DMS79 treated with DMSO at 0.1 percent for 48 hours (cell line): ENCODE measurements around the gene GPD2.

Source experiments
- DNase-seq: peaks from one replicate; lab custom pipeline; 2025; lab: John Stamatoyannopoulos, UW

The GPD2 gene

GRCh38 chr2:156436497-156437085 is 412 bp downstream of the GPD2 start:
- peak; percentile 79 for DNase-seq

DNA sequence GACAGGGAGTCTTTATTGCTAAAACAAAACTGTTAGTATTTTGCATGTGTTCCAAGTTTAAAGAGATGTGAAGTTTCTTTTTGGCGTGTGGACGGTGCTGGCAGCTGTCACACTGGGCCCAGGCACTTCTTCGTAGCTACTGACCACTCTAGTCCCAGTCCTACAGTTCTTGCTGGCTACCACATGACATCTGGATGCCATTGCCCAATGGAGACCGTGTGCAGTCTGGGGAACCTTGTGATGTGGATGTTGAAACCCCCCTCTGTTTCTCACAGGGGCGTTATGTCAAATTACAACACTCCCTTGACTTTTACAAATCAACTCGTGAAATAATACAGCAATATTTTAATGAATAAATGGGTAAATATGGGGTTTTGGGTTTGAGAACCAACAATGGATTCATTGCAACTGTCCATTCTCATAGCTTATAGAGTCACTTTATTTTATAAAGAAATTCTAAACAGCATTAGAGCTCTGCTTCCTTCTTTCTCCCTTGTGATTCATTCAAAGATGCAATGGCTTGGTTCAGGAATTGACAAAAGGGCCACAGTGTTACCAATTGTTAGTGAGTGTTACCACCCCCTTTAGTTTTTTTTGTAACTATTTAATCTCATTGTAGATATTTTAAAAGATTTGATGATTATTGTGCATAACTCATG is 1.2 kb downstream of the GPD2 start:
- DNase-seq, result no peak

GRCh38 chr2:156437931-156438410 is 1.8 kb downstream of the GPD2 start:
- no peak for DNase-seq

DNA sequence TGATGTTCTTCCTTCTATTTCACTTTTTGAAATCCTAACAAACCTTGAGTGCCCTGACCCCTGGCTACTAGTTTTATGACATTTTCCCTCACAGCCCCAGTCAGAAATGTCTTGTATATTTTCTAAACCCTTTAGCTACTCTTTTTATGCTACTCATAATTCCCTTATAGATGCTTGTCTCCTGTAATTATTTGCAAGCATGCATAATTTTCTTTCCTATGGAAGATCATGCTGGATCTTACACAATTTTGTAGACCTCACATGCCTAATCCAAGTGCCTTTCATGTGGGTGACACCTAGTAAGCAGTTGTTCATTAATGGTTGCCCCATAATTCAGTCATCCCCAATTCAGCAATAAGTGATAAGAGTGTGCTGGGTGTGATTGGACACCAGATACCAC is 6.9 kb downstream of the GPD2 start:
- DNase-seq, result no peak

DNA sequence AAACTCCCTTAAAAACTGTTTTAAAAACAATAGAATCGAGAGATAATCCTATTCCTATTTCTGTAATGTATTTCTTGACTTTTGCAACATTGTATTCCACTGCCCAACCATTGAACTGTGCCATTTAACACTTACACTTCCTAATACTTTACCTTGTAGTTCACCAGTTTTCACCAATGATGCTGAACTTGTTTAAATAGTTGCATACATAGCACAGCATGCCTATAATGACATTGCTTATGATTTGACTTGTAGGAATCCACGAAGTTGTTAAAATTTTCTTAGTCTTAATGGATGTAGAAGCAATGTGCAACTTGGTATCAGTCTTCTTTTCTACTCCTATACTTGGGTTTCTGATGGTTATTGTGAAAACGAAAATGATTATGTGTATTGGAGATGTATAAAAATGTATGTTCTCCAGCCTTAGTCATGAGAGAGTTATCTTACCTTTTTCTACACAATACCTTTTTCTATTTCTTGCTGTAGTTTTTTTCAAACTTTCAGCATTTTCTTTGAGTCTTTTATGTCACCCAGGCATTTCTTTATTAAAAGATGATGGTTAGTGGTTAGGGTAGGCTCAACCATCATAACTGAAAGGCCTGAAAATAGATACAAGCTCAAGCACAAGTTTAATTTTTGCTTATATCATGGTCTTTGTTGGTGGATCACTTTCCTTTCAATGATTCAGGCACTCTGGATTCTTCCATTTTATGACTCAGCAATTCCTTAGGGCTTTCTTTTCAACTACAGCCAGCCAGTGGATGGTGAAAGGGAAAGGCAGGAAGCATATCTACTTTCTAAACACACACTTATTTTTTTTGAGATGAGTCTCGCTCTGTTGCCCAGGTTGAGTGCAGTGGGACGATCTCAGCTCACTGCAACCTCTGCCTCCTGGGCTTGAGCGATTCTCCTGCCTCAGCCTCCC is 9.4 kb downstream of the GPD2 start:
- DNase-seq, result no peak

- DNase-seq, result no peak
These were observed 11.6 kb downstream of the GPD2 start for GRCh38 chr2:156447761-156448160.

- DNase-seq, result no peak
These were observed 12.6 kb downstream of the GPD2 start for GRCh38 chr2:156448766-156449165.

DNA sequence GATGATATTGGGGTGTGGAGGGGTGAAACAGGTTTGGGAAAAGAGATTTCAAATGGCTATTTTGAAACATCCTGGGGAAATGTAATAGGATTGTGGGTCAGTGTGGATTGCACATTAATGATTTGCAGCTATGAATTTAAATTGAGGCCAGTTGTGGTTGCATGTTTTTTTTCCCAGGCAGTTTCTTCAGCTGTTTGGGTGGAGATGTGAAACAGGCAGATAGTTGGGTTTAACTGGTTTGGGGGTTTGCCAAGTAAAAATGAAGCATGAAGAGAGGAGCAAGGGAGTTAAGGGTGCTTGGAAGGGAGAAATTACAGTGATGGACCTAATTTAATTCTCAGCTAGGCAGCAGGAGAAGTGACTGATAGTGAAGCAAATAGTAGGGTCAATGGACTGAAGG is 16.8 kb downstream of the GPD2 start:
- DNase-seq, result no peak

DNA sequence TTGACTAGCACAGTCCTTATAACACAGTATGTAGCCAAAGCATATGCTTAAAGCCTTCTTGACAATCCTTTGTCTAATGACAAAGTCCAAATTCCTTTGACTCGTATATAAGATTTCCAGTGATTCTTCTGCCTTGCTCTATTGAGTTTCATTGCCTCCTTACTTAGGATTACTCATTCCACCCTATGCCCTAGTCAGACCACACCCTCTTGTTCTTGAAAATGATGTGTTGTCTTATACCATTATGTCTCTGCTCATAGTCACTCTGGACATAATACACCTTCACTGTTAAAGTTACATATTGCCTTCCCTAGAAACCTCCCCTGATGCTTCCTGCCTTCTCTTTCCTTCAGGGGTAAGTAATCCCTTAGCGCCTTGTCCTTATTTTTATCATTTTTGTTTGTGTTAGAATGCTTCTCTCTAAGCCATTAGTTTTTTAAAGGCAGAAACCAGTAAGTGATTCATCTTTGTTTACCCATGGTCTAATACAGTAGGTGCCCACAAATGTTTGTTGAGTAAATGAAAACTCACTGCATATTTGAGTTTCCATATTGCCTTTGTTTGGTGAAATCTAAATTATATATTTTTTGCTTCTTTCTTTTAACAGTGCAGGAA is 19.3 kb downstream of the GPD2 start:
- peak; percentile 9 for DNase-seq

GRCh38 chr2:156456616-156457015 is 20.4 kb downstream of the GPD2 start:
- peak; percentile 82 for DNase-seq

DNA sequence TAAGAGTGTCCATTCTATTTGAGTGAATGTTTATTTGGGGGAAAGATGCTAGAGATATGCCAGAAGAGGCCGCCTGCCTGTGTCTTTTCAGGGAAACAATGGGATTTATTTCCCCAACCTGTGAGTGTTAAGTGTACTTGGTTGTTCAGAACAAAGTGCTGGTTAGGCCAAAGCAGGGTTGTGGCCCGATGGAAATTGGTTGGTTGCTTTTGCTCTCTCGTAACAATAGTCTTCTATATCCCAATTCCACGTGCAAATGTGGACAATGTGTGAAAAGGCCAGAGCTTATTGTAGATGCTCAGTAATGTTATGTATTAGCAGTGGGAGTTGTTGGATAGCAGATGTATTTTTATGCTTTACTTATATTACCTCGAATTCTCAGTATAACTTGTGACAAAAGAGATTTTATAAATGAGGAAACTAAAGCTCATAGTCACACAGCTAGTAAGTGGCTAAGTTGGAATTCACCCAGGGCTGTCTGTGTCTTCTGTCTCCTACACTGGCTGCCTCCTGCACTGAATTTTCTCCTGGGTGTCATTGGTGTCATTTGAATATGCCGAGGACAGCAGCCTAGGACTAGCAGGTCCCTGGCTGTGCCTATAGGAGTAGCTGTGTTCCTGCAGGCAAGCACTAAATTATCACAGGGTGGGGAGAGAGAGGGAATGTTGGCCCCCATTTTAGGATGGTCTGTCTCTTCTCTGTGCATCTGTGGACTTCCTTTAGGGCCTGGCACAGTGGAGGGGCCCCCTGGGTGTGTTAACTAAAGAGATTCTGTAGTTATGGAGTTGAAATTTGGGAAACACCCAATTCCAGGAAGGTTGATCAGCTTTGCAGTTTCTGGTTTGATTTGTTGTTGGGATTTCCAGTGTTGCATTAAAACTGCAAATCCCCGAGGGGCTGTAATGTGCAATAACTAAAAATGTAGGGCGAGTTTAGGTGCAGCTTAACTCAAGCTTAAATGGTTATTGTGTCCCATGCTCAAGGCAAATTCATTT is 21.6 kb downstream of the GPD2 start:
- peak; percentile 13 for DNase-seq

DNA sequence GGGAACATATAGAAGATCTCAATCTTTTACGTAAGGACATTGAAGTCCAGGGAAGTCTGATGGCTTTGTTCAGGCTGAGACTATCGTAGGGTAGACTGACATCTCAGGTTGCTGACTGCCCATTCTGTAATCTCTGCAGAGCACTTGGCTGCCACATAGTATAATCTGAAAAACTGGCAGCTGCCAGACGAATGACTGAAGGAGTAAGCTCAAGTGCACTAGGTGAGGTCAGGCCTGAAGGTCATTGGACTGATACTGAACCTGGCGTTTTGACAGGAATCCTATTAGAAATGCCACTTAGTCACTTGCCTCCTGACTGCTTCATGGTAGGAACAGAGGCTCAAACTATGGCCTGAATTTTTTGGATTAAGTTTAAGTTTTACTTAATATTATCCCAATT is 23.5 kb downstream of the GPD2 start:
- DNase-seq, result peak; percentile 77

GRCh38 chr2:156464106-156464505 is 27.9 kb downstream of the GPD2 start:
- DNase-seq, result no peak

GRCh38 chr2:156465573-156465972 is 29.4 kb downstream of the GPD2 start:
- no peak for DNase-seq

DNA sequence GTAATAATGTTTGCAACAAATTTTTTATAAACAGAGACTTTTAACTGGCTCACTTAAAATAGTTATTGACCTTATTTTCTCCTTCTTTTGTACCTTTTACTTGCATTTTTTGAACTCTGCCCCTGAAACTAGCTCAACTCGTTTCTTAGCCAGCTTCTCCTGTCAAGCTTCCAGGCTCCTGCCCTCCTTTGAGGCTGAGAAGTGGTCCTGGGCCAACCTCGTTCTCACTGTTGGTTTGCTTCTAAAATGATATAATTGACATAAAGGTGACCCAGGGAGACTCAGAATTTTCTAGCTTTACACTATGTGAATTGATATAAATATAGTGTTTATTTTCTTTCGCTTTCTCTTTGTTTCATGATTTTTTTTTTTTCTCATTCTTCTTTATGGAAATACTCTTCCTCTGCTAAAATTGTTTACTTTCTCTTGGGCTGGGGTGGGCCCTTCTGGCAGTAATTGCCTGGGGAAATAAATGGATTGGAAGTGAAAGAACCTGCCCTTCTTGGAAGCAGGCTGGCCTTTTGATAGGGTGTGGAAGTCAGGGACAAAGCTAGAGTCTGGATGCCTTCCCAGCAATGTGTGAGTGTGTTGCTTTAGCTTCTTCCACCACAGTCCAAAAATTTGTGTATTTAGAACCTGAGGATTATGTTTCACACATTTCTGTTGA is 30.7 kb downstream of the GPD2 start:
- DNase-seq, result peak; percentile 32

DNA sequence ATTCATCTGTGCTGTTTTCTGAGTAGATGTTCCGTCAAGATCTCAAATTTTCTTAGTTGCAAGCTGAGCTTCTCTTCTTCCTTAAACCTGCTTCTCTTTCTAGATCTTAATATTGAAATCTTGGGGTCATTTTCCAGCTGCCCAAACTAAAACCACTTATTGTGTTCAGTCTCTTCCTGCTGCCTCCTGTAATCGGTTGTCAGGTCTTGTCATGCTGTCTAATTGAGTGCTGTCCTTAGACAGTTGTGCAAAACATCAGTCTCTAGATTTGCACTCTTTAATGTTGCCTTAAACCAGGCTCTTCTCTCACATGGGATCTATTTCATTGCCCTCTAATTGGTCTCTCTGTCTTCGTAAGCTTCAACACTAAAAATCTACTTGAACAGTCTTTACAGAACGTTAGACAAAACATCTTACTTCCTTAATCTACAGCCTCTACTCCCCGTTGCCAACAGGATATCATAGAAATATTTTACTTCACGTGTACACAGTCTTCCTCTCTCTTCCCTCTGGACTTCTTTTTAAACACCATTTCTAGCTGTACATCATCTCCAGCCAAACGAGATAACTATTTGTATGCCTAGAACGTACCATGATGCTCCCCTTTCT is 34.9 kb downstream of the GPD2 start:
- DNase-seq, result no peak

DNA sequence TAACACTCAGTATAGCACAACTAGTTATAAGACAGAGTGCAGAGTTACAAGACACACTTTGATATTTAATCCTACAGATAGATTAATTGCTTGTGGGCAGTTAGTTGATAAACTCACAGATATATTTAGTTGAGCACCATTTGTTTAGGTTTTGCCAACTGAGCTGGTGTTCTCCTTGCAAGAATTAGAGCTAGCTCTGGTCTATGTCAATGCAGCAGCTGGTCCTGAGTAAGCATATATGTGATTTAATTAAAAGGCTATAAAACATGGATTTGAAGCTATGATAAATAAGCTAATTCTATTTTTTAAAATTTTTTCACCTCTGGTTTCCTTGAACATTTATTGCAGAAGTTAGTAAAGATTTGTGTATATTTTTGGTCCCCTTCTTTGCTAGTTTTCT is 35.6 kb downstream of the GPD2 start:
- no peak for DNase-seq

GRCh38 chr2:156472686-156473085 is 36.5 kb downstream of the GPD2 start:
- no peak for DNase-seq

DNA sequence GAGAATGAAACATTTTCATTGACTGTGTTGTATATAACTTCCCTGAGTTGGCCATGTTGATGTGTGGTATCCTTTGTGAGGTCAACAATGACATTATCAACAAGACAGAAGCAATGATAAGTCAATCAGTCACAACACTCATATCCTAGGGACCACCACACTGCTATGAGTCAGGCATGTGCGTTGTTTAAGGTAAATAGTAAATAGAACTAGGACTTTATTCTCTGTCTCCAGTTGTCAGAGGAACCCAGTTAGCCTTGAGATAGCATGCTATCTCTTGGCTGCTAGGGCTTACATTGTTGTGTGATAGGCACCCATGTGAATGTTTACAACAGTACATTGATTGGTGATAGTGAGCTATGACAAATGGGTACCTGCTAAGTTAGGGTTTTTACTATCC is 37.3 kb downstream of the GPD2 start:
- no peak for DNase-seq

GRCh38 chr2:156474401-156474800 is 38.2 kb downstream of the GPD2 start:
- no peak for DNase-seq
